B cell (primary cell): ENCODE measurements around the gene GTSF1L. TPM values are rescaled to one million over a fixed set of nuclear protein-coding genes. Genes with fewer than 3 reads are reported as not detected.

Experiments used
- ATAC-seq: fragments of 200-7000 bp; cut with Tn5 transposase; one replicate; pipeline ENCODE4 v1.10.0; 2021; ENCODE audit warnings: low read depth, mild to moderate bottlenecking, moderate number of reproducible peaks, moderate library complexity
- CTCF ChIA-PET: fragments of 350-600 bp; sonication (Branson Sonifier 250); formaldehyde crosslinking; loops from one replicate; lab custom pipeline; 2021; ENCODE audit warnings: antibody characterized with exemption, inconsistent platforms; lab: Charles Lee
- POLR2A ChIA-PET: fragments of 350-600 bp; sonication (Branson Sonifier 250); formaldehyde crosslinking; loops from one replicate; lab custom pipeline; 2021; ENCODE audit warnings: antibody characterized with exemption; lab: Charles Lee
- DNase-seq: peaks from one replicate; pipeline ENCODE4 v3.0.0; 2013
- H2AFZ ChIP-seq: 2 replicates; pipeline ENCODE4 v1.6.1; 2012; ENCODE audit warnings: mild to moderate bottlenecking, low read depth, low read length; ENCODE audit not compliant: insufficient read depth, poor library complexity, severe bottlenecking
- H3K27ac ChIP-seq, 2 donors: 1 replicate in 1 of 2; 2 replicates in 1 of 2; pipeline ENCODE4 v1.5.1; 2012 to 2013; ENCODE audit warnings: low read length in 2 of 2, mild to moderate bottlenecking in 2 of 2, moderate library complexity in 1 of 2
- H3K27me3 ChIP-seq, 4 experiments: fragments of 200-600 bp in 1 of 4; sonication (generic) in 1 of 4; replicated peaks in 1 of 4; 1 replicate in 2 of 4; 2 replicates in 2 of 4; pipeline versions ENCODE4 v1.6.1 to v1.7.0; 2013 to 2016; ENCODE audit warnings: low read length in 3 of 4, mild to moderate bottlenecking in 2 of 4, mixed read lengths in 1 of 4, moderate library complexity in 1 of 4; ENCODE audit not compliant: insufficient read depth in 4 of 4, control insufficient read depth in 3 of 4; ENCODE audit errors: control extremely low read depth in 1 of 4
- H3K36me3 ChIP-seq, 2 experiments: replicated peaks in 1 of 2; 1 replicate in 1 of 2; 2 replicates in 1 of 2; pipeline versions ENCODE4 v1.6.1 to v1.7.1; 2013; ENCODE audit warnings: low read length in 1 of 2; ENCODE audit not compliant: insufficient read depth in 2 of 2, control insufficient read depth in 1 of 2; ENCODE audit errors: control extremely low read depth in 1 of 2, extremely low read depth in 1 of 2
- H3K4me1 ChIP-seq, 2 donors: fragments of 200-600 bp in 1 of 2; sonication (generic) in 1 of 2; 1 replicate in 1 of 2; 2 replicates in 1 of 2; pipeline versions ENCODE4 v1.5.1 to v1.6.1; 2013 to 2017; ENCODE audit warnings: low read length in 2 of 2; ENCODE audit not compliant: control insufficient read depth in 2 of 2, insufficient read depth in 2 of 2
- H3K4me2 ChIP-seq: replicated peaks from 2 replicates; pipeline ENCODE3; 2012; ENCODE audit warnings: mild to moderate bottlenecking, low read depth, low read length; ENCODE audit not compliant: poor library complexity, severe bottlenecking
- H3K4me3 ChIP-seq, 5 experiments: fragments of 200-600 bp in 1 of 5; sonication (generic) in 1 of 5; 1 replicate in 3 of 5; 2 replicates in 2 of 5; pipeline versions ENCODE4 v1.5.1 to v1.7.0; 2011 to 2016; ENCODE audit warnings: low read length in 4 of 5, mild to moderate bottlenecking in 4 of 5, low read depth in 2 of 5, control low read depth in 1 of 5, moderate library complexity in 1 of 5; ENCODE audit not compliant: insufficient read depth in 1 of 5; ENCODE audit errors: control extremely low read depth in 1 of 5, extremely low read depth in 1 of 5
- H3K79me2 ChIP-seq: fragments of 200-600 bp; sonication (generic); one replicate; pipeline ENCODE4 v1.6.0; 2016; ENCODE audit warnings: low read length; ENCODE audit not compliant: control insufficient read depth, insufficient read depth
- H3K9ac ChIP-seq: fragments of 200-600 bp; sonication (generic); 2 replicates; pipeline ENCODE4 v1.6.1; 2017; ENCODE audit warnings: mild to moderate bottlenecking, low read length, moderate library complexity
- H3K9me3 ChIP-seq, 3 donors: one replicate each; pipeline versions ENCODE4 v1.6.1 to v1.7.1; 2013; ENCODE audit warnings: low read length in 2 of 3; ENCODE audit not compliant: control insufficient read depth in 2 of 3, insufficient read depth in 1 of 3; ENCODE audit errors: control extremely low read depth in 1 of 3
- H4K20me1 ChIP-seq: 2 replicates; pipeline ENCODE4 v1.6.0; 2012; ENCODE audit warnings: mild to moderate bottlenecking, low read length; ENCODE audit not compliant: insufficient read depth, control insufficient read depth, poor library complexity, severe bottlenecking
- H3K27ac Mint-ChIP-seq: one replicate; pipeline ENCODE4 v1.8.0; 2021; ENCODE audit warnings: mixed read lengths
- H3K27me3 Mint-ChIP-seq: one replicate; pipeline ENCODE4 v1.8.0; 2021; ENCODE audit warnings: mixed read lengths
- H3K4me1 Mint-ChIP-seq: one replicate; pipeline ENCODE4 v1.8.0; 2021; ENCODE audit warnings: mixed read lengths
- H3K4me3 Mint-ChIP-seq: one replicate; pipeline ENCODE4 v1.8.0; 2021; ENCODE audit warnings: mixed read lengths
- H3K9me3 Mint-ChIP-seq: one replicate; pipeline ENCODE4 v1.8.0; 2022; ENCODE audit warnings: mixed read lengths; ENCODE audit not compliant: insufficient read depth
- EZH2 ChIP-seq: IDR thresholded peaks from 2 replicates; pipeline ENCODE4 v1.6.1; 2012; ENCODE audit warnings: borderline replicate concordance, low read depth, mild to moderate bottlenecking, moderate library complexity, low read length; ENCODE audit not compliant: insufficient read depth, poor library complexity, severe bottlenecking
- WGBS: methylation state at CpG from one replicate; pipeline ENCODE4 v1.1.5; 2013; ENCODE audit warnings: missing lambda C conversion rate; ENCODE audit not compliant: insufficient coverage; 5-methylcytosine and 5-hydroxymethylcytosine counted together
- intact Hi-C: fragments of 100-400 bp; cut with micrococcal nuclease; formaldehyde crosslinking; loops from one replicate; pipeline ENCODE4 v1.10.0; 2022
- polyA plus RNA-seq: library from polyadenylated mRNA; depleted of rRNA; stranded (reverse); fragments of >200 nt; gene quantifications from 2 replicates; pipeline ENCODE4 v1.2.3, GENCODE V29; 2012
- total RNA-seq, 2 donors: library from RNA; stranded (reverse); fragments of 120-200 nt in 1 of 2; gene quantifications; 1 replicate in 1 of 2; 2 replicates in 1 of 2; pipeline versions ENCODE4 v1.2.3 to v1.2.4, GENCODE V29; 2013 to 2022
- TF ChIP-seq, protein P1 (sequence below): fragments of 200-600 bp; IDR thresholded peaks from one replicate; pipeline ENCODE4 v1.8.0; 2022; ENCODE audit warnings: antibody characterized with exemption, mild to moderate bottlenecking

The GTSF1L gene
- total and polyA plus RNA-seq, 2 donors (not counting 1 experiment from before 2014, with no cell fraction given): 0.84 to 1.5 TPM

DNA sequence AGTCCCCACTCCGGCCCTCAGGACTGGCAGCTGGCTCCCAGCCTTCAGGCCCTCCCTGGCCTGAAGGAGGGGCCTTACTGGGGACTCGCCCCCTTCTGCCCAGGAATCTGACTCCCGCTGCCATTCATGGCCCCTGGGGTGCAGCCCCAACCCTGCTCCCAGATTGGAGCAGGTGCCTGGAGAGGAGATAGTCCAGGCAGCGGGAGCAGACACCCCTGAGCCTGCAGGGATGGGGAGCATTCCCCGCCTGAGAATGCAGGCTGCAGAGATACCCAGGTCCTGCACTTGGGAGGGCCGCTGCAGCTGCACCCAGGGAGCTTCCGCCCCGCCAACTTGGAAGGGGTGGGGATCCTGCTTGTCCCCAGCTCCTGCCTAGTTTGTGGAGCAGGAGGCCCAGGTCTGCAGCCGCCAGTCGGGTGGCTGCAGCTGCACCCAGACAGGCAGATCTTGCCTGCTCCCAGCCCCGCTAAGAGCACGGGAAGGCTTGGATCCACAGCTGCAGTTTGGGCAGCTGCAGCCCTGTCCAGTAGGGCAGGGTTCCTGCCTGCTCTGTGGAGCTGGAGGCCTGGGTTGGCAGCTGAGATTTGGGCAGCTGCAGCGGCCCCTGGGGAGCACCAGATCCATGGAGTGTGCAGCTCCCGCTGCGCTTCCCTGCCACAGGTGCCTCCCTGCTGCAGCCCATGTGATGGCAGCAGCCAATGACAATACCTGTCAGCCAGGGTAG lies 5.2 kb downstream of the GTSF1L start:
- Histone ChIP-seq H3K79me2 (no peaks in the 10 kb centered on the region), H2AFZ (no peak overlapping the region), H3K27ac (no peak overlapping the region), H3K27me3 (no peaks in the 10 kb centered on the region), H3K36me3 (peaks cover 0 to 6% of the 10 kb centered on the region in 2 experiments), H3K4me1 (peaks cover 0 to 11% of the 10 kb centered on the region in 2 donors), H3K9ac (no peak overlapping the region), H4K20me1 (no peaks in the 10 kb centered on the region), H3K4me3 (no peak overlapping the region), H3K9me3 (peaks cover 0 to 8% (median 0%) of the 10 kb centered on the region in 3 donors), H3K4me2 (peak overlapping the region; percentile 34)
- POLR2A ChIA-PET: interaction anchor here (0.6 kb wide), 1 partner anchor 23 kb away, joined by 5 read pairs; no protein-coding TSS in a partner anchor
- ATAC-seq (no peak), DNase-seq (no peak)
- peak overlapping the region; percentile 42 for H3K4me3 Mint-ChIP-seq
- intact Hi-C loops: no loop called here
- CTCF ChIA-PET: interaction anchor here (1.6 kb wide), 1 partner anchor 185 kb away, joined by 3 read pairs; no protein-coding TSS in a partner anchor
- no peaks in the 10 kb centered on the region for H3K9me3 Mint-ChIP-seq
- TF ChIP-seq EZH2: no peak
- TF ChIP-seq, protein P1, sequence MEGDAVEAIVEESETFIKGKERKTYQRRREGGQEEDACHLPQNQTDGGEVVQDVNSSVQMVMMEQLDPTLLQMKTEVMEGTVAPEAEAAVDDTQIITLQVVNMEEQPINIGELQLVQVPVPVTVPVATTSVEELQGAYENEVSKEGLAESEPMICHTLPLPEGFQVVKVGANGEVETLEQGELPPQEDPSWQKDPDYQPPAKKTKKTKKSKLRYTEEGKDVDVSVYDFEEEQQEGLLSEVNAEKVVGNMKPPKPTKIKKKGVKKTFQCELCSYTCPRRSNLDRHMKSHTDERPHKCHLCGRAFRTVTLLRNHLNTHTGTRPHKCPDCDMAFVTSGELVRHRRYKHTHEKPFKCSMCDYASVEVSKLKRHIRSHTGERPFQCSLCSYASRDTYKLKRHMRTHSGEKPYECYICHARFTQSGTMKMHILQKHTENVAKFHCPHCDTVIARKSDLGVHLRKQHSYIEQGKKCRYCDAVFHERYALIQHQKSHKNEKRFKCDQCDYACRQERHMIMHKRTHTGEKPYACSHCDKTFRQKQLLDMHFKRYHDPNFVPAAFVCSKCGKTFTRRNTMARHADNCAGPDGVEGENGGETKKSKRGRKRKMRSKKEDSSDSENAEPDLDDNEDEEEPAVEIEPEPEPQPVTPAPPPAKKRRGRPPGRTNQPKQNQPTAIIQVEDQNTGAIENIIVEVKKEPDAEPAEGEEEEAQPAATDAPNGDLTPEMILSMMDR: no peak
- H3K4me1 Mint-ChIP-seq: peaks cover 15% of the 10 kb centered on the region
- no peaks in the 10 kb centered on the region for H3K27me3 Mint-ChIP-seq
- WGBS: 69% methylated on average over 15 of the region's 15 CpGs
- H3K27ac Mint-ChIP-seq: peak overlapping the region; percentile 44

DNA sequence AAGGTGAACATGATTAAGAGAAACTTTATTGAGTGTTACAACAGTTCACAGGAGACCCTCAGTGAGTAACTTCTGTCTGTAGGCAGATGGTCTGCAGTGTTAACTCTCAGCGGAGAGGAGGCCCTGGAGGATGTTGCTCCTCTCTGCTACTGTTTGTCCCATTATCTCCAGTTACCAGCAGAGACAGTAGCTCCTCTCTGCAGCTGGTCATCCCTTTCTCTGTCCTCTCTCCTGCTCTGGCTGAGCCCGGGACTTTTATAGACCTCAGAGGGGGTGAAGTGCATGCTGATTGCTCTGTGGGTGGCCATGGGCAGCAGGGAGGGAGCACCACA lies 5.7 kb downstream of the GTSF1L start:
- DNase-seq (no peak), ATAC-seq (no peak)
- H3K27me3 ChIP-seq: no peaks in the 10 kb centered on the region
- ChIA-PET CTCF (no interaction called here), POLR2A (no interaction called here)
- H3K4me1 ChIP-seq: peaks cover 0 to 11% of the 10 kb centered on the region in 2 donors
- intact Hi-C loops: no loop called here
- no peak overlapping the region for H3K4me3 ChIP-seq
- peaks cover 0 to 8% (median 0%) of the 10 kb centered on the region in 3 donors for H3K9me3 ChIP-seq
- WGBS: 0% methylated on average over 1 of the region's 2 CpGs
- no peak overlapping the region for H3K4me3 Mint-ChIP-seq
- no peak for TF ChIP-seq EZH2
- TF ChIP-seq, protein P1: no peak
- no peaks in the 10 kb centered on the region for H3K9me3 Mint-ChIP-seq
- no peak overlapping the region for H3K4me2 ChIP-seq
- H3K79me2 ChIP-seq: no peaks in the 10 kb centered on the region
- H3K27ac ChIP-seq: no peak overlapping the region
- H3K9ac ChIP-seq: no peak overlapping the region
- H3K4me1 Mint-ChIP-seq: peaks cover 15% of the 10 kb centered on the region
- H2AFZ ChIP-seq: no peak overlapping the region
- H4K20me1 ChIP-seq: no peaks in the 10 kb centered on the region
- H3K27ac Mint-ChIP-seq: peak overlapping the region; percentile 13
- H3K27me3 Mint-ChIP-seq: no peaks in the 10 kb centered on the region
- H3K36me3 ChIP-seq: peaks cover 0 to 10% of the 10 kb centered on the region in 2 experiments
